ENCODE data around the gene FAM43B. TPM values are rescaled to one million over a fixed set of nuclear protein-coding genes. Genes with fewer than 3 reads are reported as not detected.

FAM43B gene
- total RNA-seq, 4 donors from 2014 or later: 0.59 to 3.5 (median 2.5) TPM

DNA sequence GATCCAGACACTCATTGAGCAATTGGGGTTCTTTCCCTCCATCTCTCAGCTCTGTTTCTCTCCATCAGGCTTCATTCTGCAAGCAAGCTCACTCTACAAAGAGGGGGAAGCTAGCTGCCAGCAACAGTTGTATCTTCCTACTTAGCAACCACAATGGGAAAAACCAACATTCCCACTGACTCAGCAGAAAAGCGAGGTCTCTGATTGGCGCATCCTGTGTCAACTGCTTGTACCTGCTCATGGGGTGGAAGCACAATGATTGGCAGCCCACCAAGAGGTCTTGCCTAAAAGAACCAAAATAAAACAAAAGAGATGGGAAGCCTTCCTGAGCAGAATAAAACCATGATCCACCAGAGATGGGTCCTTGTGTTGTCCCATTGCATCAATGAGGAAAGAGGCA, 32.5 kb downstream of the FAM43B start:
- TF ChIP-seq POLR2A (IDR thresholded peaks at IDR 0.05): no peak
- TF ChIP-seq, protein P1, sequence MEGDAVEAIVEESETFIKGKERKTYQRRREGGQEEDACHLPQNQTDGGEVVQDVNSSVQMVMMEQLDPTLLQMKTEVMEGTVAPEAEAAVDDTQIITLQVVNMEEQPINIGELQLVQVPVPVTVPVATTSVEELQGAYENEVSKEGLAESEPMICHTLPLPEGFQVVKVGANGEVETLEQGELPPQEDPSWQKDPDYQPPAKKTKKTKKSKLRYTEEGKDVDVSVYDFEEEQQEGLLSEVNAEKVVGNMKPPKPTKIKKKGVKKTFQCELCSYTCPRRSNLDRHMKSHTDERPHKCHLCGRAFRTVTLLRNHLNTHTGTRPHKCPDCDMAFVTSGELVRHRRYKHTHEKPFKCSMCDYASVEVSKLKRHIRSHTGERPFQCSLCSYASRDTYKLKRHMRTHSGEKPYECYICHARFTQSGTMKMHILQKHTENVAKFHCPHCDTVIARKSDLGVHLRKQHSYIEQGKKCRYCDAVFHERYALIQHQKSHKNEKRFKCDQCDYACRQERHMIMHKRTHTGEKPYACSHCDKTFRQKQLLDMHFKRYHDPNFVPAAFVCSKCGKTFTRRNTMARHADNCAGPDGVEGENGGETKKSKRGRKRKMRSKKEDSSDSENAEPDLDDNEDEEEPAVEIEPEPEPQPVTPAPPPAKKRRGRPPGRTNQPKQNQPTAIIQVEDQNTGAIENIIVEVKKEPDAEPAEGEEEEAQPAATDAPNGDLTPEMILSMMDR (IDR thresholded peaks at IDR 0.05): no peak
- no peak overlapping the region for H3K27ac ChIP-seq
- no peaks in the 10 kb centered on the region for H3K4me1 ChIP-seq
- peak in 1 of 2 donors; percentile 10 for DNase-seq
- no peaks in the 10 kb centered on the region for H3K9me3 ChIP-seq
- WGBS, 2 donors: 61 to 62% methylated on average over 2 of the region's 2 CpGs
- H3K27me3 ChIP-seq: no peaks in the 10 kb centered on the region
- intact Hi-C loops (cut with DNase I): no loop called here
- H3K4me3 ChIP-seq (replicated peaks in 1 of 3): no peak overlapping the region
- no peaks in the 10 kb centered on the region for H3K36me3 ChIP-seq

DNA sequence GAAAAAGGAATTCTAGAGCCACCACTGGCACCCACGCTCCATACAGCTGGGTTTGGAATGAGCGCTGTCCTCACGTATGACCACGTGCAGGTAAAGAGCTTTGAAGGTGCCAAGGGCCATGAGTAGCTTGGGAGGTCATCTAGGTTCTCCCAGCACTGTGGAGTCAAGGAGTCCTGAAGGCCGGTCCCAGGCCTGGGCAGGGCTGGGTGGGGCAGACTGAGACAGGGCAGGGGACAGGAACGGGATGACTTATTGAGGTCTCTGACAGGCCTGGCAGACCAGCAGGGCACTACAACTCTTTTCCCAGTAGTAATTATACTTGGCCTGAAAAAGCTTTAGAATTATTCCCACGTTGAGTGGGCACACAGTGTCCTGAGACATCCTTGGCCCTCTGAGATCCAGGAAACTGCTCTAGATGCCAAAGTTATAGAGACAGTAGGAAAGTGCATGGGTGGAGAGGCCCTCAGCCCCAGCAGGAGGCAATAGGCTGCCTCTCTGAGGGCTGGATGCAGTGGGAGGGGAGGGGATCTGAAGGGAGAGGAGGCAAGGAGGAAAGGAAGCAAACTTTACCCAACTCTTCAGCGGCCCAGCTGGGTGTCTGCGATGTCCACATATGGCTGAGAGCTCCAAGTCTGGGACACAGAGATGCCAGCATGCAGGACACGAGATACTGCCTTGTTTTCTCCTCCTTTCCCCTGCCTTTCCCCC, 34.7 kb downstream of the FAM43B start:
- Histone ChIP-seq H3K27me3 (no peaks in the 10 kb centered on the region), H3K4me1 (no peaks in the 10 kb centered on the region), H3K27ac (peak overlapping the region in 1 of 3 donors; percentile 24), H3K36me3 (no peaks in the 10 kb centered on the region), H3K9me3 (no peaks in the 10 kb centered on the region), H3K4me3 (replicated peaks in 1 of 3) (no peak overlapping the region)
- 62 to 74% methylated on average over 8 to 9 of the region's 10 CpGs for whole genome bisulfite sequencing, 2 donors
- TF ChIP-seq, protein P1 (IDR thresholded peaks at IDR 0.05): no peak
- no peak for TF ChIP-seq POLR2A (IDR thresholded peaks at IDR 0.05)
- no peak for DNase-seq
- intact Hi-C loops (cut with DNase I): no loop called here

DNA sequence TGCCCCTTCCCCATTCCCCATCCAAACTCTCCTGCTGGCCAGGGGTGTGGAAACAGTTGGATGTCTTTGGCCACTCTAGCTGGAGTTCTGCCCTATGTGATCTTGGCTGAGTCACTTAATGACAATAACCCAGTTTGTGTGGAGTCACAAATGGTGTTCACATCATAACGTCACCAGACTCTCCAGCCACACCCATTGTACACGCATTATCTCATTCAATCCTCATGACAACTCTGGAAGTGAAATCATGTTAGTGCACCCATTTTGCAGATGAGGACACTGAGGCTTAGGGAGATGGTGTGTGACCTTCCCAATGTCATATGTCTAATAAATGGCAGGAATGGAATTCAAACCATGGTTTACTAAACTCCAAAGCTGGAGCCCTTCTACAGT, 35.3 kb downstream of the FAM43B start:
- H3K4me3 ChIP-seq (replicated peaks in 1 of 3): no peak overlapping the region
- no peaks in the 10 kb centered on the region for H3K4me1 ChIP-seq
- TF ChIP-seq POLR2A (IDR thresholded peaks at IDR 0.05): no peak
- TF ChIP-seq, protein P1 (IDR thresholded peaks at IDR 0.05): no peak
- no peaks in the 10 kb centered on the region for H3K9me3 ChIP-seq
- H3K27me3 ChIP-seq: no peaks in the 10 kb centered on the region
- DNase-seq: peak in 1 of 2 donors; percentile 2
- H3K27ac ChIP-seq: peak overlapping the region in 1 of 3 donors; percentile 24
- intact Hi-C loops (cut with DNase I): no loop called here
- 66 to 82% methylated on average over 2 of the region's 2 CpGs for WGBS, 2 donors
- H3K36me3 ChIP-seq: no peaks in the 10 kb centered on the region

DNA sequence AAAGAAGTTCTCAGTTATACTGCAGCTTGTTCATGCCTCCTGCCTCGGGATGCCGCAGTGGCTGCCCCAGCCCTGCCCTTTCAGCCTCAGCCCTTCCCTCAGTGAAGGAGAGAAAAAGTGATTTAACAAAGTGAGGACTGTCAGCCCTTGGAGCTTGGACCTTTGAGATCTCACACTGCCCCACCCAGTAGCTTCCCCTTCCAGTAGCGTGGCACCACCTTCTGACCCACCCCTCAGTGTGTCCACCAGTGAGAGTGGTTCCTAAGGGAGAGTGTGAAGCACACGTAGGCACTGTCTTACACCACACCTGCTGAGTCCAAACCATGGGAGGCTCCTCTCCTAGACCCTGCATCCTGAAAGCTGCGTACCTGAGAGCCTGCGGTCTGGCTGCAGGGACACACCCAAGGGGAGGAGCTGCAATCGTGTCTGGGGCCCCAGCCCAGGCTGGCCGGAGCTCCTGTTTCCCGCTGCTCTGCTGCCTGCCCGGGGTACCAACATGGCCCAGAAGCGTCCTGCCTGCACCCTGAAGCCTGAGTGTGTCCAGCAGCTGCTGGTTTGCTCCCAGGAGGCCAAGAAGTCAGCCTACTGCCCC, 36.4 kb downstream of the FAM43B start, which contains the start of gene CDA:
Gene CDA (plus strand): TSS at position 464 of the 592 bp plus-strand sequence. CDS start 33 bp downstream, at position 497.
- no peaks in the 10 kb centered on the region for H3K27me3 ChIP-seq
- no peaks in the 10 kb centered on the region for H3K9me3 ChIP-seq
- no peaks in the 10 kb centered on the region for H3K4me1 ChIP-seq
- H3K27ac ChIP-seq: peak within 1 kb of the TSS in 1 of 3 donors; percentile 67
- TF ChIP-seq POLR2A (IDR thresholded peaks at IDR 0.05): no peak
- TF ChIP-seq, protein P1 (IDR thresholded peaks at IDR 0.05): no peak
- no peaks in the 10 kb centered on the region for H3K36me3 ChIP-seq
- WGBS, 2 donors: 27 to 86% methylated on average over 2 to 11 of the region's 11 CpGs
- H3K4me3 ChIP-seq (replicated peaks in 1 of 3): peak within 1 kb of the TSS in 1 of 3 donors; percentile 19
- DNase-seq: no peak
- intact Hi-C loops (cut with DNase I): no loop called here
